HG03432 (cell line): ENCODE measurements around the gene XKR7.

Source experiments
- ATAC-seq: cut with Tn5 transposase; IDR thresholded peaks from one replicate; pipeline ENCODE4 v1.9.1; 2021; ENCODE audit warnings: mild to moderate bottlenecking, moderate library complexity; ENCODE audit not compliant: unreplicated experiment

Gene XKR7

DNA sequence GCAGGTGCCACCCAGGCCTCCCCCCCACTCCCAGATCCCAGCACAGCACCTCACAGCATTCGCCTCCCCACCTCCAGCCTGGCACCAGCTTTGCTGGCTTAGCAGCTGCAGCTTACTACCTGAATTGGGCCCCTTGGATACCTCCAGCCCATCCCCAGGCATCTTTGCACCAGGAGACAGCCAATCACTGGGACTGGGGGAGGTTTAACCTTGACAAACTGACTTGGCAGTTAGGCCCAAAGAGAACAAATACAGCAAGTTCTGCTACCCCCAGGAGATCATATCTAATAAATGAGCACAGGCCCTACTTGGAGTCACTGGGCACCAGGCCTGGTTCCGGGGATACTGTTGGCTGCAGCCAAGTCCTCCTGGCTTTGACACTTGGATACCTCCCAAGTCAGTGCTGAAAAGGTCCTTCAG lies 24.9 kb upstream of the XKR7 start:
- no peak for ATAC-seq

- ATAC-seq, result no peak
These were observed 22.6 kb upstream of the XKR7 start for GRCh38 chr20:31945319-31945718.

DNA sequence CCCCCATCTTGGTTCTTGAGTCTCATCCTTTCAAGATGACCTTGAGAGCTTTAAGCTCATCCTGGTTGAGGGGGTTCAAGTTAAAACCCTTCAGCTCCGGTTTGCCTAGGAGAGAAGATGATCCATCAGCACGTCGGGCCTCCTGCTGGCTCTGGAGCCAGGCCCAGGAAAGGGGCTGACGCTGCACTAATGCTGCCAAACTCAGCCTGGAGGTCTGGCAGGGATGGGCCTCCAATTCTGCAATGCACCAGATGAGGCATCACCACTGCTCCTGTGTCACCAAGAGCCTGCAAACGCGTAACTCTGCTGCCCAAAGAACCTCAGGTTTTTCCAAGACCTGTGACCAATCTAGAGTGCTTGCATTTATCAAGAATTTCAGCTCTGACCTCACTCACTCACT lies 22.2 kb upstream of the XKR7 start:
- ATAC-seq, result no peak

DNA sequence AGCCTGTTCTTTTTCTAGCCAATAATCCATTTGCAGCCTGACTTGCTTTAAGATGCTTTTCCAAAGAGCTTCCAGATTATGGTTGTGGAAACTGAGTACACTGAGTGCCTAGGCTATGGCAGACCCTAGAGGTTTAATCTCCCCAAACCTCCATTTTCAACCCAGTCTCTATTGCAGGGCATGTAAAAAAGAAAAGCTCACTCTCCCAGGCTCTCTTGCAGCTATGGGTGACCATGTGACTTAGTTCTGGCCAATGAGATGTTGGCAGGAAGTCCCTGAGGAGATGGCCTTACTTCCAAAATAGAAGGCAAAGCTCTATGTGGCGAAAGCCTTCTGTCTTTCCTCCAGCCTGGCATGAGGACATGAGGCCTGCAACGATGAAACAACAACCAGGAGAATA lies 19.9 kb upstream of the XKR7 start:
- no peak for ATAC-seq

DNA sequence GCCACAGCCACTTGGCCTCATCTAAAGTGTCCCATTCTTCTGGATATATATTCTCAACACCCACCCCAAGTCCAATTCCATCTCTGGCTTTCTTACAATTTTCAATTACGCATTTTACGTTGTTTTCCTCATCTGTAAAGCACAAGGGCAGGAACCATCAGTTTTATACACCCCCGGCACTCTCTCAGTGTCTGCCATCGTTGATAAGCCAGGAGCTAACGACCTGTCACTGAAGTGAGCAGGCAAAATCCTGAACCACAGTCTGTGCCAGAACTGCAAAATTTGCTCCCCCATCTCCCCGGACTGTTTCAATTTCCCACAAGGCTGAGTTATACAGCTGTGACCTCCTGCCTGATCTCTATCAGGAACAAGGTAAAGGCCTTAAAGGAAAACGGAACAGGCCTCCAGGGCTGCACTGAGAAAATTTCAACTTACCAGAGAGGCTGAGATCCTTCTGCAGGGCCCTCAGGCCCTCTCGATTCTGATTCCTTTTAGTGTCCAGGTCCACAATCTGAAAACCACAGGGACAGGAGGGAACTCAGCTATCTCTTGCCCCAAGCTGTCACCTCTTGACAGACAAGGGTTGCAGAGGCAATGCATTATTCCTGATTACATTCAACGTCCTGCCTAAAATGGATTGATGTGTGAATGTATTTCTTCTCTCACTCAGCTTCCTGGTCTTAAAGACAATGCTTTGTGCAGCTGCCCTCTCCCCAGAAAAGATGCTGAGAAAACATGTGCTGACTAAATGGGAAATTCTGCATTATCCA lies 17.9 kb upstream of the XKR7 start:
- ATAC-seq, result no peak

- no peak for ATAC-seq
These were observed 16.8 kb upstream of the XKR7 start for GRCh38 chr20:31951203-31951529.

DNA sequence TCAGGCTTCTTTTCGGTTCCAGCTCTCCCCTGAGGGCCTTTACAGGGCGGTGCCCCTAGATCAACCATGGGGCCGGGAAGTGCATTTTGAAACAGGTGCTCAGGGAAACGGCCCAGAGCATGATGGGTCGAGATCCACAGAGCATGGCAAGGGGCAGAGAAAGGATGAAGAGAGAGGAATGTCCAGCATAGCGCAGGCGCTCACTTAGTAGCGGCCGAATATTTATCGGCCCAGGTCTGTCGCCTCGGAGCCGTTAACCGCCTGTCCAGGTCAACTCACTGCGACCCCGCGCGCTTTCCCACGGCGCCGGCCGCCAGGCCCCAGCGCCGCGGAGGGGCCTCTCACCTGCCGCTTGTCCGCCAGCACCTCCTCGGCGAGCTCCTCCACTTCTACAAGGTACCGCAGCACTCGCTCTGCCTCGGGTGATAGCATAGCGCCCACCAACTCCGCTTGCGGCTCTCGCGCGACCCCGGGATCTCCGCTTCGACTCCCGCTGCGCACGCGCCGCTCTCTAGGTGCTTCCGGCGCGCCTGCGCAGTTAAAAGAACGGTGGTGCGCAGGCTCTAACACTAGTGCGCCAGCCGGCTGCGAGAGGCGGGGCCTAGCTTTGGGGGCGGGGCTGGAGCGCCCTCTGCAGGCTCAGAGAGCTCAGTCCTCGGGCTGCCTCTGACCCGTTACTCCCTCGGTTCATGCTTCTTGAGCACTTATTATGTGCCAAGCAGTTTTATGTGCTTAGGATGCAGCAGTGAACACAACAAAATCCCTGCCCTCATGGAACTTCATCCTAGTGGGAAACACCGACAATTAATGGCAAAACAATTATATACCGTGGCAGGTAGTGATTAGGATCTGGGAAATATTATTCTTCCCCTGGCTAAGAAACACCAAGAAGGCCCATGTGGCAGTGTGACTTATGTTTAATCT lies 16.2 kb upstream of the XKR7 start, which contains the start of gene PDRG1:
TSS of gene PDRG1 (minus strand) at position 517 of the 924 bp plus-strand sequence. CDS start at position 432, 85 bp downstream.
- ATAC-seq, result peak; percentile 93

DNA sequence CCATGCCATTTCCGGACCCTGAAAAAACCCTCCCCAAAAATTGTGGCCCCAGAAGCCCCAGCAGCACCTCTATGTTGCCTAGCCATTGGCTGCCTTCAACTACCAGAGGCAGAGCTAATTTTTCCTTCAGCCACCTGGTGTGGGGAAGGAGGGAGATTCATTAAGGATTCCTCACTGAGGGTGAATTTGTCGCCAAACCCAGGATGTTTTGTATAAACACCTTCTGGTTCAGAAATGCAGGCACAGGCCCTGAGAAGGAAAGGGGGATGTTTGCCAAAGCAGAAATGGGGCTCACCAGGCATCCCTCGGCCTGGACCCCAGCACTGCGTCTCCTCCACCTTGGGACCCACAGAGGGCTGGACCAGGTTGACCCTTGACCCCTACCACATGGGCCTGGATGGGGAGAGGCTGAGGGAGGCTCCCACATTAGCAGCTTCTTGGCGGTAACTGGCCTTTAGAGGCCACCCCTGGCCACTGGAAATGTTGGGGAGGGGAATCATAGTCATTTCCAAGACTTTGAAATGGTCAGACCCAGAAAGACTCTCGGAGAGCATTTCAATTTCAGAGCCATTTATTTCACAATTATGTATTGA lies 14.3 kb upstream of the XKR7 start:
- no peak for ATAC-seq

GRCh38 chr20:31954500-31954899 lies 13.5 kb upstream of the XKR7 start:
- ATAC-seq, result no peak

GRCh38 chr20:31956556-31957526 lies 11.1 kb upstream of the XKR7 start:
- ATAC-seq, result no peak

- no peak for ATAC-seq
These were observed 5.2 kb upstream of the XKR7 start for GRCh38 chr20:31962761-31963160.

- no peak for ATAC-seq
These were observed 4.1 kb upstream of the XKR7 start for GRCh38 chr20:31963889-31964288.

DNA sequence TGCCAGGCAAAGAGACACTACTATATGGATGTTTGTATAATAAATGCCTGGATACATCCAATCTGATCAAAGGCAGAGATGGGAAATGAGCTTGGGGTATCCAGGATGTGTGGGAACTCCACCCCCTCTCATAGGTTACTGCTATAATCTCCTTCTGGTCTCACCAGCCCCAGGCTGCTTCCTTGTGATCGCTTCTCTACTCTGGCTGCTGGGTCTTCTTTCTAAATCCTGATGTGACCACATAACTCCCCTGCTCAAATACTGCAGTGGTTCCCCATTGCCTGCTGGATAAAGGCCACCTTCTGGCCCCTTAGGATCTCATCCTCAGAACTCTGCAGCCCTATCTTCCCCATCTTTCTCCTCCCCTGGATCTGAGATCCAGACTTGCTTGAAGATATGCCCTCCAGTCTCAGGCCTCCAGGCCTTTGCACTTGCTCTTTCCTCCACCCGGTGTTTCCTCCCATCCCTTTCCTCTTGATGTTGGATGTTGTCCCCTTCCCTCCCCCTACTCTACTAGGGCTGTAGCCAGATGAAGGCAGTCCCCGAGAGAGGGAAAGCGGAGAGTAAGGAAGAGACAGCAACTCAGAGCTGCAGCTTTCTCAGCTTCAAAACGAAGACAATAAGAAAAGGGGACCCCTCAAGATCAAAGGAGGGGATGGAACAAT lies 828 bp upstream of the XKR7 start:
- no peak for ATAC-seq

DNA sequence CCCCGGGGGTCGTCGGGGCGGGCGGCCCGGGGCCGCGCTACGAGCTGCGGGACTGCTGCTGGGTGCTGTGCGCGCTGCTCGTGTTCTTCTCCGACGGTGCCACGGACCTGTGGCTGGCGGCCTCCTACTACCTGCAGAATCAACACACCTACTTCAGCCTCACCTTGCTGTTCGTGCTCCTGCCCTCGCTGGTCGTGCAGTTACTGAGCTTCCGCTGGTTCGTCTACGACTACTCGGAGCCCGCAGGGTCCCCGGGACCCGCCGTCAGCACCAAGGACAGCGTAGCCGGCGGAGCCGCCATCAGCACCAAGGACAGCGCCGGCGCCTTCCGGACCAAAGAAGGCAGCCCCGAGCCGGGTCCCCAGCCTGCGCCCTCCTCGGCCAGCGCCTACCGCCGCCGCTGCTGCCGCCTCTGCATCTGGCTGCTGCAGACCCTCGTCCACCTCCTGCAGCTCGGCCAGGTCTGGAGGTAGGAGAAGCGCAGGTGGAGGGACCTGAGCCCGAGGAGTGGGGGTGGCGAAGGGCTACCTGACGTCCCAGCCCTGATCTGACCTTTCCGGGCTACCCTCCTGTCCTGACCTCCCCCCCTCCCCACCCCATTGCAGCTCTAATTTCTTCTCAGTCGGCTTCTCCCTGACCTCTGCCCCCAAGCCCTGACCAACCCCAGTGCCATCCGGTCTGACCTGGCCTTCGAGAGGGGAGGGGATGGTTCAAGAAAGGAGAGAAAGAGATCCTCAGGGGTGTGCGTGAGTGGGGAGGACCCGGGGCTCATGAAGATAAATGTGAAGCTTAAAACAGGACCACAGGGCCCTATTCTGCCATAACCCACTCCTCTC lies 558 bp downstream of the XKR7 start:
- peak; percentile 66 for ATAC-seq

DNA sequence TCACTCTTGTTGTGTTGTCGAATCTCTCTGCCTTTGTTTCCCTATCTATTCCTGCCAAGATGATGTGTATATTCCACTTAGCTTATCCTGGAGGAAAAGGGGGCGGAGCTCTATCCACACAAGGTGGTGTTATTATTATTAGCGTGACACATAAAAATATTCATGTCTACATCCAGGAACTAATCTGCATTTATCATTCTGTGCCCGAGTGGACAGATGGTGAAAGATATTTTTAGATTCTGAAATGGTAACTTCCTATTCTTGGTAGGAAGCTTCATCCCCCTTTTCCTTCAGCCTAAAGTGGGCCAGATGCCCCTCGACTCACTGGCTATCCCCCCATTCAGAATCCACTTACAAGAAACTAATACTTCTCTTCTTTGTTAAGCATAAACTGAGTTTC lies 2.0 kb downstream of the XKR7 start:
- no peak for ATAC-seq

DNA sequence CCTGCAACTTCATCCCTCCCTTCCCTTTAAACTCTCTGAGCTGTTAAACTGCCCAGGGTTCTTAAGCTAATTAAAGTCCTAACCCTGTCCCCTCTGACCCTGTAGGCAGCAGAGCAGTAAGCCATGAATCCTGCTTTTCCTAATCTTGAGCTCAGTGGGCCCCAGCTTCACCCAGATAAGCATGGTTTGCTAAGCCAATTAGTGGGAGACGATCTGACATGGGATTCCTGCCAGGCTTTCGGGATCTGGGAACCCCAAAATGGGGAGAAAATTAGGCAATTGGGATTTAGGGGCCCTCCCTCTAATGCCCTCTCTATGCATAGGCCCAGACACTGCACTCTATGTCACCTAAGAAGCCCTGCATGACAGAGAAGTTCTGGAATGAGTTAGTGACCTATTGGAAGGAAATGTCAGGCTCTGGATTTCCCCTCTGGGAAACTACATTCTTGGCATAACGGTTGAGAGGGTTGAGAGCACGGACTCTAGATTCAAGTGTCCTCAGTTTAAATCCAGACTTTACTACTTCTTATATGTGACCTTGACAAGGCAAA lies 4.6 kb downstream of the XKR7 start:
- no peak for ATAC-seq

GRCh38 chr20:31974296-31974695 lies 6.3 kb downstream of the XKR7 start:
- ATAC-seq, result no peak

DNA sequence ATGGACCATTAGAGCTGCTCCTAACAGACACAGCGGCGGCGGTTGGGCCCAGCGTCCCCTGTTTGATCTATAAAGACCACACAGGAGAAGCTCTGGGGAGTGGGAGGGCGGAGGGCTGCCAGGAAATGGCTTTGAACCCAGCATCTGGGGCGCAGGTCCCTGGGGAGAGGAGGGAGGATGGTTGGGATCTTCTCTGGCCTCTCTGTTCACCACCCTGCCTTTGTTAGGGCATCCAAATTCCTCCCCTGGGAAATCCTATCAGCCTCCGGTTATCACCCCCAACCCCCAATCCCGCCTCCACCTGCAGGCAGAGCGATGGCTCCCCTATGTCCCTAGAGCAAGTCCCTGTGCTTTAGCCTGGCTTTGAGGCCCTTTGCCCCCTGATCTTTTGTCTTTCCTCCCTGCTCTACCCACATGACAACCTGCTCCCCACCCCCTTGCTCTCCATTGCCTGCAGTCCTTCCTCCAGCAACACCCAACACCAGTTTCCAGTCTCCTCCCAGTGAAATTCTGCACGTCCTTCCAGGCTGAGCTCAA lies 7.1 kb downstream of the XKR7 start:
- ATAC-seq, result no peak

- ATAC-seq, result no peak
These were observed 7.9 kb downstream of the XKR7 start for GRCh38 chr20:31975874-31976273.
